Mesendoderm (in vitro differentiated cells): Measurements from ENCODE around the gene FARSB.
"Not testable (repeated sequence)": the region's sequence is repeated elsewhere in the genome, so short reads cannot be mapped to it uniquely, and the experiment has no call there.

Experiments
- DNase-seq: peaks from one replicate; pipeline ENCODE4 v3.0.0; 2013
- H2AK5ac ChIP-seq: 2 replicates; pipeline ENCODE4 v1.6.1; 2013; ENCODE audit warnings: low read length, inconsistent platforms
- H2BK120ac ChIP-seq: 2 replicates; pipeline ENCODE4 v1.6.1; 2013; ENCODE audit warnings: low read depth, mild to moderate bottlenecking, low read length, moderate library complexity, mixed read lengths
- H2BK15ac ChIP-seq: replicated peaks from 2 replicates; pipeline ENCODE4 v1.6.1; 2013; ENCODE audit warnings: low read depth, mild to moderate bottlenecking, moderate library complexity
- H2BK5ac ChIP-seq: 2 replicates; pipeline ENCODE4 v1.6.1; 2013; ENCODE audit warnings: low read length, inconsistent platforms
- H3K18ac ChIP-seq: 2 replicates; pipeline ENCODE4 v1.6.1; 2013; ENCODE audit warnings: mild to moderate bottlenecking, low read length, mixed read lengths
- H3K23ac ChIP-seq: one replicate; pipeline ENCODE4 v1.6.1; 2013; ENCODE audit warnings: low read length
- H3K27ac ChIP-seq: 2 replicates; pipeline ENCODE4 v1.5.1; 2013; ENCODE audit warnings: low read depth, mild to moderate bottlenecking, inconsistent platforms, low read length, moderate library complexity
- H3K27me3 ChIP-seq: 2 replicates; pipeline ENCODE4 v1.6.1; 2013; ENCODE audit warnings: low read length, control low read depth, mild to moderate bottlenecking, inconsistent platforms; ENCODE audit not compliant: insufficient read depth, poor library complexity
- H3K36me3 ChIP-seq: 2 replicates; pipeline ENCODE4 v1.6.1; 2013; ENCODE audit warnings: low read length, inconsistent platforms; ENCODE audit not compliant: control insufficient read depth, insufficient read depth
- H3K4ac ChIP-seq: one replicate; pipeline ENCODE4 v1.6.1; 2013; ENCODE audit warnings: low read depth, mild to moderate bottlenecking, low read length, moderate library complexity
- H3K4me1 ChIP-seq: 2 replicates; pipeline ENCODE4 v1.6.1; 2013; ENCODE audit warnings: low read depth, low read length, inconsistent platforms; ENCODE audit not compliant: control insufficient read depth
- H3K4me2 ChIP-seq: 2 replicates; pipeline ENCODE4 v1.6.1; 2013; ENCODE audit warnings: low read length
- H3K4me3 ChIP-seq: 2 replicates; pipeline ENCODE4 v1.5.1; 2013; ENCODE audit warnings: mild to moderate bottlenecking, low read length
- H3K56ac ChIP-seq: one replicate; pipeline ENCODE4 v1.6.1; 2013; ENCODE audit warnings: low read length
- H3K79me1 ChIP-seq: 2 replicates; pipeline ENCODE4 v1.6.1; 2013; ENCODE audit warnings: low read length, inconsistent platforms
- H3K79me2 ChIP-seq: 2 replicates; pipeline ENCODE4 v1.6.1; 2013; ENCODE audit warnings: mild to moderate bottlenecking, low read length; ENCODE audit not compliant: control insufficient read depth, insufficient read depth
- H3K9ac ChIP-seq: 2 replicates; pipeline ENCODE4 v1.6.1; 2013; ENCODE audit warnings: low read length, inconsistent platforms
- H4K5ac ChIP-seq: one replicate; pipeline ENCODE4 v1.6.1; 2013; ENCODE audit warnings: low read length
- H4K8ac ChIP-seq: one replicate; pipeline ENCODE4 v1.6.1; 2013; ENCODE audit warnings: low read depth, mild to moderate bottlenecking, control low read depth, low read length, moderate library complexity
- WGBS: extraction: QIAGEN DNeasy Blood & Tissue Kit; methylation state at CpG from one replicate; pipeline ENCODE4 v1.1.7; 2013; ENCODE audit warnings: low lambda C conversion rate, missing lambda C conversion rate; ENCODE audit not compliant: insufficient coverage; ENCODE audit errors: extremely low coverage; 5-methylcytosine and 5-hydroxymethylcytosine counted together

FARSB gene

DNA sequence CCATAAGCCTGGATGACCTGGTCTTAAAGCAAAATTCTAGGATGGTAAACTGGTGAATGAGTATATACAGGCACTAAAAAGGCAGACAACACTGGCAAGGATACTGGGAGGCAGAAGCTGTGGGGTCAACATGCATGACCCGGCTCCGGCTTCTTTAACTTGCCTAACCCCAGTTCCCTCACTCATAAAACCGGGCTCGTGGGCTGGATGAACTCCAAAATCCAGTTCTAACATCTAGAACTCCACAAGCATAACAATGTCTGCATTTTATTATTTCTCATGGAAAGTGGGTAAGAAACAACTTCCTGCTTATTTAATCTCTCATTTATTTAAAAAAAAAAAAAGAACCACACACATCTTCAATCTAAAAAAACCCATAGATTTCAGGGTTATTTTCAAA is 57.3 kb downstream of the FARSB start:
- H2AK5ac ChIP-seq, result no peak overlapping the region
- H3K56ac ChIP-seq, result no peak overlapping the region
- H3K4ac ChIP-seq, result no peak overlapping the region
- H2BK5ac ChIP-seq, result no peak overlapping the region
- H4K5ac ChIP-seq, result no peak overlapping the region
- no peak overlapping the region for H3K9ac ChIP-seq
- no peaks in the 10 kb centered on the region for H3K27me3 ChIP-seq
- WGBS, result no CpG with 5 or more reads among the region's 4 CpGs
- no peak overlapping the region for H3K4me3 ChIP-seq
- H3K79me1 ChIP-seq, result no peaks in the 10 kb centered on the region
- H2BK15ac ChIP-seq, result no peak overlapping the region
- H3K18ac ChIP-seq, result no peak overlapping the region
- peaks cover 5% of the 10 kb centered on the region for H3K36me3 ChIP-seq
- H4K8ac ChIP-seq, result no peak overlapping the region
- no peak overlapping the region for H3K27ac ChIP-seq
- no peaks in the 10 kb centered on the region for H3K4me1 ChIP-seq
- DNase-seq, result no peak
- H3K23ac ChIP-seq, result no peak overlapping the region
- H3K4me2 ChIP-seq, result no peak overlapping the region
- H2BK120ac ChIP-seq, result no peak overlapping the region
- H3K79me2 ChIP-seq, result no peaks in the 10 kb centered on the region

- Histone ChIP-seq H3K27me3 (no peaks in the 10 kb centered on the region), H3K36me3 (peaks cover 5% of the 10 kb centered on the region), H3K4me2 (no peak overlapping the region), H4K8ac (no peak overlapping the region), H3K56ac (no peak overlapping the region), H2AK5ac (no peak overlapping the region), H3K27ac (no peak overlapping the region), H3K4ac (no peak overlapping the region), H2BK15ac (no peak overlapping the region), H3K4me3 (no peak overlapping the region), H3K9ac (no peak overlapping the region), H3K18ac (no peak overlapping the region), H3K79me2 (no peaks in the 10 kb centered on the region), H3K4me1 (no peaks in the 10 kb centered on the region), H2BK5ac (no peak overlapping the region), H3K23ac (no peak overlapping the region), H2BK120ac (no peak overlapping the region), H3K79me1 (no peaks in the 10 kb centered on the region), H4K5ac (no peak overlapping the region)
- WGBS, result no CpG with 5 or more reads among the region's 2 CpGs
- DNase-seq, result no peak
Measured at GRCh38 chr2:222595581-222595980, 60.3 kb downstream of the FARSB start.

GRCh38 chr2:222594679-222595078 is 61.2 kb downstream of the FARSB start:
- no peak overlapping the region for H2BK15ac ChIP-seq
- H3K18ac ChIP-seq, result no peak overlapping the region
- H3K4me2 ChIP-seq, result no peak overlapping the region
- H3K23ac ChIP-seq, result no peak overlapping the region
- no peak overlapping the region for H3K9ac ChIP-seq
- H2BK120ac ChIP-seq, result no peak overlapping the region
- no peaks in the 10 kb centered on the region for H3K4me1 ChIP-seq
- peaks cover 3% of the 10 kb centered on the region for H3K36me3 ChIP-seq
- DNase-seq, result no peak
- no peak overlapping the region for H2BK5ac ChIP-seq
- no peak overlapping the region for H4K5ac ChIP-seq
- no peak overlapping the region for H3K27ac ChIP-seq
- no peak overlapping the region for H3K56ac ChIP-seq
- no peak overlapping the region for H3K4me3 ChIP-seq
- H3K79me1 ChIP-seq, result no peaks in the 10 kb centered on the region
- no CpG with 5 or more reads among the region's 1 CpG for WGBS
- no peak overlapping the region for H2AK5ac ChIP-seq
- H4K8ac ChIP-seq, result no peak overlapping the region
- no peak overlapping the region for H3K4ac ChIP-seq
- no peaks in the 10 kb centered on the region for H3K27me3 ChIP-seq
- no peaks in the 10 kb centered on the region for H3K79me2 ChIP-seq

DNA sequence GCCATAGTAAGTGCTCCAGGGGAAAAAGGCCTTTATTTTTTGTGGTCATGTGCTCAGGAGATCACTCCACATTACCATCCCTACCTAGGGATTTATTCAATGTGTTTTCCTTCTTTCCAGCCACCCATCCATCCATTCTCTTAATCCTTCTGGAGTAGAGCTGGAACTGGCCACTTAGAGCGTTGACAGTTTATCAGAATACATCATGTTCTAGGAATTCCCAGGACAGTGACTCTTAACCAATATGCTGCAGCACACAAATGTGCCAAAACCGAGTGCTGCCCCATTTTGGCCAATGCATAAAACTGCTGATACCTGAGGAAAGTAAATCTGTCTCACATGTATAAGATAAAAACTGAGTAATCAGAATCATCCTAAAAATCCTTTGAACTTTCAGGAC is 63.7 kb downstream of the FARSB start:
- DNase-seq, result peak; percentile 24
- H3K18ac ChIP-seq, result no peak overlapping the region
- H2BK15ac ChIP-seq, result no peak overlapping the region
- no peak overlapping the region for H3K9ac ChIP-seq
- no peaks in the 10 kb centered on the region for H3K79me1 ChIP-seq
- no peak overlapping the region for H3K4ac ChIP-seq
- H3K4me2 ChIP-seq, result no peak overlapping the region
- H2BK120ac ChIP-seq, result no peak overlapping the region
- no peak overlapping the region for H3K23ac ChIP-seq
- H3K4me3 ChIP-seq, result no peak overlapping the region
- H3K27ac ChIP-seq, result no peak overlapping the region
- H2AK5ac ChIP-seq, result no peak overlapping the region
- H3K36me3 ChIP-seq, result peaks cover 1% of the 10 kb centered on the region
- H3K27me3 ChIP-seq, result no peaks in the 10 kb centered on the region
- H3K56ac ChIP-seq, result no peak overlapping the region
- whole genome bisulfite sequencing, result no CpG with 5 or more reads among the region's 2 CpGs
- no peaks in the 10 kb centered on the region for H3K4me1 ChIP-seq
- no peaks in the 10 kb centered on the region for H3K79me2 ChIP-seq
- no peak overlapping the region for H2BK5ac ChIP-seq
- H4K8ac ChIP-seq, result no peak overlapping the region
- H4K5ac ChIP-seq, result no peak overlapping the region

DNA sequence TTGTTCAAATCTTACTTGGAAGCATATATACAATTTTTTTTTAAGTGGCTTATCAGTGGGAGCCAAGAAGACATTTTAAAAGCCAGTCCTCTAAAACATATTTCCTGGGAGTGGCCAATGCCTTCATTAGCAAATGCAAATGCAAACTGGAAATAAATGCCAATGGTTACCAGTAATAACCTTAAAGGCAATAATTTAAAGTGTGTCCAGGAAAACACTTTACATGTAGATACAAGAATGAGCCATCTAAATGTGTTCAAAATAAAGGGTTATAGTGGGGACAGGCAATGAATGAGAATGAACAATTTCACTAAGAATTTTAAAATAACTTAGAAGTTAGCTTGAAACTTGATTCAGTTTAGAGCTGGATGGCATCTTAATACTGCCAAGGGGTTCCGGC is 64.2 kb downstream of the FARSB start:
- Histone ChIP-seq H2AK5ac (no peak overlapping the region), H3K4me1 (no peaks in the 10 kb centered on the region), H3K27me3 (no peaks in the 10 kb centered on the region), H3K9ac (no peak overlapping the region), H3K18ac (no peak overlapping the region), H4K8ac (no peak overlapping the region), H3K4ac (no peak overlapping the region), H3K79me2 (no peaks in the 10 kb centered on the region), H3K36me3 (peaks cover 1% of the 10 kb centered on the region), H3K4me2 (no peak overlapping the region), H4K5ac (no peak overlapping the region), H2BK5ac (no peak overlapping the region), H3K79me1 (no peaks in the 10 kb centered on the region), H2BK15ac (no peak overlapping the region), H3K27ac (no peak overlapping the region), H2BK120ac (no peak overlapping the region), H3K56ac (no peak overlapping the region), H3K23ac (no peak overlapping the region), H3K4me3 (no peak overlapping the region)
- DNase-seq, result no peak
- WGBS, result no CpG with 5 or more reads among the region's 1 CpG

DNA sequence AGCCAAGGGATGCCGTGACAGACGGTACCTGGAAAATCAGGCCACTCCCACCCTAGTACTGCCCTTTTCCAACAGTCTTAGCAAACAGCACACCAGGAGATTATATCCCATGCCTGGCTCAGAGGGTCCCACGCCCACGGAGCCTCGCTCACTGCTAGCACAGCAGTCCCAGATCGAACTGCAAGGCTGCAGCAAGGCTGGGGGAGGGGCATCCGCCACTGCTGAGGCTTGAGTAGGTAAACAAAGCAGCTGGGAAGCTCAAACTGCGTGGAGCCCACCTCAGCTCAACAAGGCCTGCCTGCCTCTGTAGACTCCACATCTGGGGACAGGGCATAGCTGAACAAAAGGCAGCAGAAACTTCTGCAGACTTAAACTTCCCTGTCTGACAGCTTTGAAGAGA is 71.3 kb downstream of the FARSB start:
- WGBS, result no CpG with 5 or more reads among the region's 8 CpGs
- not testable (repeated sequence) for H2BK5ac ChIP-seq, H3K4me1 ChIP-seq, H3K18ac ChIP-seq, H3K4me3 ChIP-seq, H3K4me2 ChIP-seq, H4K5ac ChIP-seq, H3K36me3 ChIP-seq, H3K4ac ChIP-seq, H3K27ac ChIP-seq, DNase-seq, H3K79me1 ChIP-seq, H3K23ac ChIP-seq, H2BK15ac ChIP-seq, H2BK120ac ChIP-seq, H3K27me3 ChIP-seq, H3K56ac ChIP-seq, H2AK5ac ChIP-seq, H4K8ac ChIP-seq, H3K79me2 ChIP-seq, H3K9ac ChIP-seq
